CD4-positive, alpha-beta T cell treated with Interleukin-6 for 4 hours (primary cell): ENCODE results near the gene PARVA.

Source experiments
- DNase-seq: peaks from one replicate; pipeline ENCODE4 v3.0.0-alpha.2; 2020; ENCODE audit warnings: mixed read lengths

The PARVA gene

GRCh38 chr11:12408156-12408770, 30.9 kb downstream of the PARVA start:
- no peak for DNase-seq

- DNase-seq, result no peak
These were observed 32.2 kb downstream of the PARVA start for GRCh38 chr11:12409621-12410005.

- DNase-seq, result no peak
These were observed 32.8 kb downstream of the PARVA start for GRCh38 chr11:12410006-12410728.

GRCh38 chr11:12411393-12411792, 34.0 kb downstream of the PARVA start:
- DNase-seq, result no peak

GRCh38 chr11:12411806-12412727, 34.7 kb downstream of the PARVA start:
- peak; percentile 25 for DNase-seq

- no peak for DNase-seq
These were observed 36.0 kb downstream of the PARVA start for GRCh38 chr11:12413141-12414052.

GRCh38 chr11:12414611-12415010, 37.2 kb downstream of the PARVA start:
- no peak for DNase-seq

GRCh38 chr11:12415342-12415966, 38.1 kb downstream of the PARVA start:
- no peak for DNase-seq

GRCh38 chr11:12416552-12416951, 39.2 kb downstream of the PARVA start:
- DNase-seq, result no peak

- no peak for DNase-seq
These were observed 40.6 kb downstream of the PARVA start for GRCh38 chr11:12417691-12418611.

- DNase-seq, result no peak
These were observed 42.7 kb downstream of the PARVA start for GRCh38 chr11:12420040-12420439.

- DNase-seq, result no peak
These were observed 43.3 kb downstream of the PARVA start for GRCh38 chr11:12420706-12421105.

- no peak for DNase-seq
These were observed 44.0 kb downstream of the PARVA start for GRCh38 chr11:12421386-12421785.

GRCh38 chr11:12426176-12426575, 48.8 kb downstream of the PARVA start:
- DNase-seq, result no peak

GRCh38 chr11:12429155-12429554, 51.8 kb downstream of the PARVA start:
- DNase-seq, result no peak

- DNase-seq, result no peak
These were observed 53.0 kb downstream of the PARVA start for GRCh38 chr11:12430351-12430750.

- no peak for DNase-seq
These were observed 53.7 kb downstream of the PARVA start for GRCh38 chr11:12430954-12431595.

GRCh38 chr11:12432507-12432906, 55.1 kb downstream of the PARVA start:
- no peak for DNase-seq

GRCh38 chr11:12433121-12433520, 55.8 kb downstream of the PARVA start:
- DNase-seq, result no peak

GRCh38 chr11:12433571-12434324, 56.4 kb downstream of the PARVA start:
- no peak for DNase-seq
